OCI-LY1 (cell line): ENCODE measurements around the gene LRCH3.

ENCODE experiments used
- H2AFZ ChIP-seq: fragments of 200-600 bp; sonication (generic), shearing (Covaris generic); 2 replicates; pipeline ENCODE4 v1.6.0; 2014; ENCODE audit warnings: antibody characterized with exemption, mild to moderate bottlenecking, low read length
- H3F3A ChIP-seq: fragments of 200-600 bp; sonication (generic), shearing (Covaris generic); 2 replicates; pipeline ENCODE4 v1.6.0; 2014; ENCODE audit warnings: mild to moderate bottlenecking, antibody characterized with exemption, low read length, moderate library complexity; ENCODE audit not compliant: insufficient read depth
- H3K27ac ChIP-seq: fragments of 200-600 bp; sonication (generic); 2 replicates; pipeline ENCODE4 v1.5.1; 2014; ENCODE audit warnings: low read length, mixed run types, mild to moderate bottlenecking, low read depth; ENCODE audit not compliant: poor library complexity, severe bottlenecking
- H3K27me3 ChIP-seq: fragments of 200-600 bp; sonication (generic); 2 replicates; pipeline ENCODE4 v1.6.0; 2014; ENCODE audit warnings: antibody characterized with exemption, mild to moderate bottlenecking, low read length, moderate library complexity; ENCODE audit not compliant: insufficient read depth
- H3K36me3 ChIP-seq: fragments of 200-600 bp; sonication (generic); 2 replicates; pipeline ENCODE4 v1.6.1; 2014; ENCODE audit warnings: mild to moderate bottlenecking, antibody characterized with exemption, low read length, moderate library complexity, mixed read lengths; ENCODE audit not compliant: insufficient read depth
- H3K4me1 ChIP-seq: fragments of 200-600 bp; sonication (generic); 2 replicates; pipeline ENCODE4 v1.5.1; 2014; ENCODE audit warnings: mild to moderate bottlenecking, low read length, moderate library complexity; ENCODE audit not compliant: insufficient read depth, severe bottlenecking
- H3K4me2 ChIP-seq: fragments of 200-600 bp; sonication (generic), shearing (Covaris generic); 2 replicates; pipeline ENCODE4 v1.6.1; 2014; ENCODE audit warnings: low read length
- H3K4me3 ChIP-seq: fragments of 200-600 bp; sonication (generic); 2 replicates; pipeline ENCODE4 v1.5.1; 2014; ENCODE audit warnings: low read length, low read depth, mild to moderate bottlenecking, mixed read lengths; ENCODE audit not compliant: poor library complexity, severe bottlenecking
- H3K79me2 ChIP-seq: fragments of 200-600 bp; shearing (Covaris generic); 2 replicates; pipeline ENCODE4 v1.6.1; 2016; ENCODE audit warnings: mixed run types, low read length, mixed read lengths; ENCODE audit not compliant: insufficient read depth
- H3K9ac ChIP-seq: fragments of 200-600 bp; sonication (generic), shearing (Covaris generic); 2 replicates; pipeline ENCODE4 v1.6.1; 2014; ENCODE audit warnings: mild to moderate bottlenecking, low read length, mixed read lengths
- H3K9me2 ChIP-seq: fragments of 200-600 bp; sonication (generic), shearing (Covaris generic); 2 replicates; pipeline ENCODE4 v1.6.1; 2014; ENCODE audit warnings: low read depth, mild to moderate bottlenecking, low read length, mixed read lengths
- H3K9me3 ChIP-seq: fragments of 200-600 bp; shearing (Covaris generic); 2 replicates; pipeline ENCODE4 v1.6.1; 2014; ENCODE audit warnings: low read length, mixed read lengths
- H4K20me1 ChIP-seq: fragments of 200-600 bp; sonication (generic), shearing (Covaris generic); 2 replicates; pipeline ENCODE4 v1.6.0; 2016; ENCODE audit warnings: mild to moderate bottlenecking, low read length; ENCODE audit not compliant: insufficient read depth
- EZH2 ChIP-seq: fragments of 200-600 bp; sonication (generic), shearing (Covaris generic); IDR thresholded peaks from 2 replicates; pipeline ENCODE4 v1.8.0; 2017; ENCODE audit warnings: borderline replicate concordance, mixed run types, mild to moderate bottlenecking, antibody characterized with exemption, low read length, moderate library complexity, mixed read lengths
- TF ChIP-seq, protein P1 (sequence below): fragments of 200-600 bp; sonication (generic), shearing (Covaris generic); IDR thresholded peaks from 2 replicates; pipeline ENCODE4 v1.5.1; 2017; ENCODE audit warnings: mild to moderate bottlenecking, antibody characterized with exemption, low read length, moderate library complexity, mixed read lengths

Gene LRCH3

DNA sequence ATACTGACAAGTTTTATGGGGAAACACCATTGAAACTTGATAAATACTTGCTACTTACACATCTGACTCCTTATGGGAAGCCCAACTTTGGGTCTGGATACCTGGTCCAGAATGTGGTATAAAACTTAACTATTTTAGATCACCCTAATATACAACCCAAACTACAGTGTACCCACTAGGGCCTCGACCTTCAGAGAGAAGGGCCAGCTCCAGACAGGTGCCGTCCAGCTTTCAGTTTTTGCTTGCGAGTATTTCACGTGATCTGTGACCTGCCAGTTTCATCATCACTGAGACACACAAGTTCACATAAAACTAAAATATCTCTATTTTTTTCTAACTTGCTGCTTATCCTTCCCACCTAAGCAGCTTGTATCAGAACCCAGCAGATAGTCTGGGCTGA, 99.6 kb downstream of the LRCH3 start:
- no peak for TF ChIP-seq EZH2
- TF ChIP-seq, protein P1, sequence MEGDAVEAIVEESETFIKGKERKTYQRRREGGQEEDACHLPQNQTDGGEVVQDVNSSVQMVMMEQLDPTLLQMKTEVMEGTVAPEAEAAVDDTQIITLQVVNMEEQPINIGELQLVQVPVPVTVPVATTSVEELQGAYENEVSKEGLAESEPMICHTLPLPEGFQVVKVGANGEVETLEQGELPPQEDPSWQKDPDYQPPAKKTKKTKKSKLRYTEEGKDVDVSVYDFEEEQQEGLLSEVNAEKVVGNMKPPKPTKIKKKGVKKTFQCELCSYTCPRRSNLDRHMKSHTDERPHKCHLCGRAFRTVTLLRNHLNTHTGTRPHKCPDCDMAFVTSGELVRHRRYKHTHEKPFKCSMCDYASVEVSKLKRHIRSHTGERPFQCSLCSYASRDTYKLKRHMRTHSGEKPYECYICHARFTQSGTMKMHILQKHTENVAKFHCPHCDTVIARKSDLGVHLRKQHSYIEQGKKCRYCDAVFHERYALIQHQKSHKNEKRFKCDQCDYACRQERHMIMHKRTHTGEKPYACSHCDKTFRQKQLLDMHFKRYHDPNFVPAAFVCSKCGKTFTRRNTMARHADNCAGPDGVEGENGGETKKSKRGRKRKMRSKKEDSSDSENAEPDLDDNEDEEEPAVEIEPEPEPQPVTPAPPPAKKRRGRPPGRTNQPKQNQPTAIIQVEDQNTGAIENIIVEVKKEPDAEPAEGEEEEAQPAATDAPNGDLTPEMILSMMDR, result no peak
- Histone ChIP-seq H3K79me2 (peaks cover 18% of the 10 kb centered on the region), H3K4me1 (no peaks in the 10 kb centered on the region), H3K27me3 (no peaks in the 10 kb centered on the region), H3K36me3 (peaks cover 82% of the 10 kb centered on the region), H3K9ac (no peak overlapping the region), H3K4me2 (no peak overlapping the region), H2AFZ (no peak overlapping the region), H3K4me3 (no peak overlapping the region), H3K9me2 (no peaks in the 10 kb centered on the region), H3F3A (no peaks in the 10 kb centered on the region), H3K9me3 (no peaks in the 10 kb centered on the region), H4K20me1 (no peaks in the 10 kb centered on the region), H3K27ac (no peak overlapping the region)

DNA sequence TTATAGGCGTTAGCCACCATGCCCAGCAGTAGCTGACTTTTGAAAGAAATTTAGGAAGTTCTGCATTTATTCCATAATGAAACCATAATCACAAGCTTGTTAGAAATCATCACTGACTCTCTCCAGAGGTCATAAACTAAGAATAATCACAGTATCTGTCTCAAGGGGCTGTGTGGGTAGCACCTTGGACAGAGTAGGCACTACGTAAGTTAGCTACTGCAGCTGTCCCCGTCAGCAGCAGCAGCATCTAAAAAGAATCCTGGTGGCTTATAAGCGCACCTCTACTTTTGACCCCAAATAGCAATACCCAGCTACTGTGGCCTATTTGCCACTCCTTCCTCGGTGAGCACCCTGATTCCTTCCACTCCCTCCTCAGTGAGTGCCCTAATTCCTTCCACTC, 101.1 kb downstream of the LRCH3 start:
- no peak overlapping the region for H3K4me2 ChIP-seq
- H3K4me1 ChIP-seq, result no peaks in the 10 kb centered on the region
- H3K27me3 ChIP-seq, result no peaks in the 10 kb centered on the region
- H3K79me2 ChIP-seq, result peaks cover 30% of the 10 kb centered on the region
- peaks cover 72% of the 10 kb centered on the region for H3K36me3 ChIP-seq
- H3K9ac ChIP-seq, result no peak overlapping the region
- H3K4me3 ChIP-seq, result no peak overlapping the region
- no peaks in the 10 kb centered on the region for H3K9me3 ChIP-seq
- H3K27ac ChIP-seq, result no peak overlapping the region
- H4K20me1 ChIP-seq, result no peaks in the 10 kb centered on the region
- no peak overlapping the region for H2AFZ ChIP-seq
- no peaks in the 10 kb centered on the region for H3F3A ChIP-seq
- no peaks in the 10 kb centered on the region for H3K9me2 ChIP-seq
- TF ChIP-seq, protein P1, result no peak
- TF ChIP-seq EZH2, result no peak

DNA sequence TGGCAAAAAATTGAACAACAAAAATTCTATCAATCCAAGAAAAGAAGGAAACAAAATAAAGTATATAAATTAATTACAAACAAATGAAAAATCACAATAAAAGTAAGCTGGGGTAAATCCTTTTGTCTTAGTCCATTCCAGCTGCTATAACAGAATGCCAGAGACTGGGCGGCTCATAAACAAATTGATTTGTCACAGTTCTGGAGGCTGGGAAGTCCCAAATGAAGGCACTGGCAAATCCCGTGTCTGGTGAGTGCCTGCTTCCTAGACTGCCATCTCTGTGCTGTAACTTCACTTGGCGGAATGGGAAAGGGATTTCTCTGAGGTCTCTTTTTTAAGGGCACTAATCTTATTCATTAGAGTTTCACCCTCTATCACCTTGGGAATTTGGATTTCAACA, 105.4 kb downstream of the LRCH3 start:
- Histone ChIP-seq H3K9me2 (no peaks in the 10 kb centered on the region), H3K9ac (no peak overlapping the region), H3K9me3 (0 out of 2 replicates have a peak, but pooled peaks cover 2% of the 10 kb centered on the region), H3K27me3 (no peaks in the 10 kb centered on the region), H3K79me2 (peaks cover 55% of the 10 kb centered on the region), H3K27ac (no peak overlapping the region), H3K36me3 (peaks cover 54% of the 10 kb centered on the region), H4K20me1 (no peaks in the 10 kb centered on the region), H3F3A (no peaks in the 10 kb centered on the region), H3K4me2 (no peak overlapping the region), H3K4me3 (no peak overlapping the region), H2AFZ (no peak overlapping the region), H3K4me1 (no peaks in the 10 kb centered on the region)
- TF ChIP-seq, protein P1, result no peak
- TF ChIP-seq EZH2, result no peak
